Dedifferentiated amniotic fluid mesenchymal stem cell (primary cell): Measurements from ENCODE around the gene PCSK6.
A peak's percentile ranks its signal among the peaks of the same experiment; 100 is the strongest.
"Not testable (repeated sequence)": the region's sequence is repeated elsewhere in the genome, so short reads cannot be mapped to it uniquely, and the experiment has no call there.

Source experiments
- DNase-seq: peaks from one replicate; pipeline ENCODE4 v3.0.0-alpha.2; 2016; ENCODE audit errors: extremely low spot score

PCSK6 gene

DNA sequence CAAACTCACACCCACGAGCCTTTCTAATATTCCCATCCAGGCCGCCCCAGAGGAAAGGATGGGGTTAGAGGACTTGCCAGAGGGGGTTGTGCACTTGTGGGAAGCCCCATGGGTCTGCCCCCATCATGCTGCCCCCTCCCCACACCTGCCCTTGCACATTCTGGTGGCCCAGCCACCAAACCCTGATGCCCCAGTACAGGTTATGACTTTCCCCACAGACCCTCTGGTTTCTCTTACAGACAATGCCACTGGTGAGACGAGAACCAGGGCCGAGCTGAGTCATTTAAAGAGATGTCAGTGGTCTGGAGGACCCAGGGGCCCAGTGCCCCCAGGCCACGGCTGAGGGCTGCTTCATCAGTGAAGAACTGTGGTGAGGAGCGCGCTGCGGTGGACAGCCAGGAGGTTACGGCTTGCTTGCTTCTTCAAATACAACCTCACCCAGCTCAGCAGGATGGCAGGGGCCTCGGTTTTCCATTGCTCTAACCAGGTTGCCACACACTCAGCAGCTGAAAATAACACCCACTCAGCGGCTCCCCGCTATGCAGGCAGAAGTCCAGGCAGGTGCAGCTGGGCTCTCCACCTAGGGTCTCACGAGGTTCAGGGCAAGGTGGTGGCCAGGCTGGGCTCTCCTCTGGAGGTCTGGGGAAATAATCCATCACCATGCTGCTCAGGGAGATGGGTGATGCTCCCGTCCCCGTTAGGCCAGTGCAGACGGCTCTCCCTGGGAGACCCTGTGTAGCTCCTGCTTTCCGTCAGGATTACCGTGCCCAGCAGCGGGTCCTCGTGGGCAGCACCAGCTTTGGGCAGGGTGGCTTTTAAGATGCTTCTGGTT, 180.7 kb downstream of the PCSK6 start:
- DNase-seq: no peak

DNA sequence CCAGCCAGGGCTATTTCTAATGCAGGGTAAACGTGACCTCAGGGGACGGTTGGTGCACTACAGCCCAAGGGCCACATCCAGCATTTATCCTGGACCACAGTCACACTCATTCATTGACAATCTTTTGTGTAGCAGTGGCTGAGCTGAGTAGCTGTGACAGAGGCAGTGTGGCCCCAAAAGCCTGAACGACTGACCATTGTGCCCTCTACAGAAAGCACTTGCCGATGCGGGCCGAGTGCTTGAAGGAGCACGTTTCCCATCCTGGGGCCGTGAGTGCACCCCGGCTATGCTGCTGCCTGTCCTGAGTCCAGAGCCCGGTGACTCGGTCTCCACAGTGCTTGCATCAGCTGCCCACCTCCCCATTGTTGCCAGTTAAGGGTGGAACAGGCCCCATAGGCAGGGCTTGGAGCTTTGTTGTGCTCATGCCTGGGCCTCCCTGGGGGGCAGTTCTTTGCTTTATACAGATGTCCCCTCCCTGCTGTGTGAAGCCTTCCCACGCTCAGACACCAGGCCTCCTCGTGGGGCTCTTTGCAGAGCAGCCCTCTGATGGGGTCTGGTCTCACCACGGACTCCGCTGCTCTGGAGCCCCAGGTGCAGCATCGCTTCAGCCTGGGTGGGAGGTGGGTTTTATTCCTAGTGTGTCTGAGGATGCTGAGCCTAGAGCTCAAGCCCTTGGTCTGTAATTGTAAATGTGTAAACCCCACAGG, 181.5 kb downstream of the PCSK6 start:
- no peak for DNase-seq

DNA sequence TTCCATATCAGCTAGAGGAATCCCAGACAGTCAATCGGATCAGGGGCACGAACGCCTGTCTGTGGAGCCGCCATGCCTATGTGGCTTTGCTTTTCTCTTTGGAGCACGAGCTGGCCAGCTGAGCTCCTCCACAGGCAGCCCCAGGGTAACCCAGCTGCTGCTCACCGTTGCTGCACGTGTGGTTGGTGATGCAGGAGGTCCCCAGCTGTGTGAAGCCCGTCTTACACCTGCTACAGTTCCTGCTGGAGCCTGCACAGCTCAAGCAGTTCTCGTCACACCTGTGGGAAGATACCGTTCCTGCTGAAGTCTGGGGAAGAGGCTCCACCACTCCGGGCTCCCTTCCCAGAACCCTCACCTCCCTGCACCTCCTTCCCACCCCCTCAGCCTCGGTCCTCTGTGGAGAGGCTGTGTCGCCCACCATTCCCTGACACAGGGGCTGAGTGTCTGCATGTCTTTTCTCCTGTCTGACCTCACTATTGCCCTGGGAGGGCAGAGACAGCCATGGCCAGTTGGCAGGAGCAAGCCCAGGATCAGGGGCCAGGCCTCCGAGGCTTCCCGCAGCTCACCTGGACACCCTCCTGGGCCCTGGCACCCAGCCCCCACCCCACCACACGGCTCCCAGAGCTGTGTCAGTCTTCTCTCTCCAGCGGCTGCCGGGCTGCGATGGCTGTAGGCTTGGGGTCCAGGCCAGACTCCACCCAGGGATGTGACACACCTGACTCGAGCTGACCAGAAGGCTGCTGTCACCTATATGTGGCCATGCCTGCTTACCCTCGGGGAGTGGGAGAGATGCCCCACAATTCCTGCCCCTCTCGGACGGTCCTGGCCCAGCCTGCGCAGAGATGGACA, 182.2 kb downstream of the PCSK6 start:
- DNase-seq: no peak

DNA sequence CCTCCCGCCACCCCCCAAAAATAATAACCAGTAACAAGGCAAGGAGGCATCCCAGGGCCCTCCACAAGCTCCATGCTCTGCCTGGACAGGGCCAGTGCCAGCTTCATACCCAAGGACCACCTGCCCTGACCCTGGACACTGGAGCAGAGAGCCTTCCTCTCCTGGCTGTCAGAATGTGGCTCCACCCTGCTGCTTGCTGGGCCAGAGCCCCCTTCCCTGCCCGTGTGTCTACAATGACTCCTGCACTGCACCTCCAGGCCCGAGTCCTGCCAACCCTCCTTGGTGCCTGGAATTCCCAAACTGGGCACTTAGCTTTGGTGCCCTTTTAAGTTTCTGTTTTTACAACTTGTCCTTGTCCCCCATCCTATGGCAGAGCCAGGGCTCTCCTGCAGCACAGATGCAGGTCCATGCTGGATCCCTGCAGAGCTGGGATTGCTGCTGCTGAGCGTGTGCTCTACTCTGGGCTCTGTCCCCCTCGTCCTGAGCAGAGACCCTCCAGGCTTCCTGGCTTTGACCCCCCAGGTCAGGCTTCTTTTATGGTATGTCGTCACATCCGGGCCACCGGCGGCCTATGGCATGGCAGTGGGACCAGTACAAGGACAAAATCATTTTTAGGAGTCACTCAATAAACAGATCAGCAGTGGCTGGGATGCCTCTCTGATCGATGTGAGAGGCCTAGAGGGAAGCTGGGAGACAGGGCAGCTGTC, 183.0 kb downstream of the PCSK6 start:
- DNase-seq: no peak

DNA sequence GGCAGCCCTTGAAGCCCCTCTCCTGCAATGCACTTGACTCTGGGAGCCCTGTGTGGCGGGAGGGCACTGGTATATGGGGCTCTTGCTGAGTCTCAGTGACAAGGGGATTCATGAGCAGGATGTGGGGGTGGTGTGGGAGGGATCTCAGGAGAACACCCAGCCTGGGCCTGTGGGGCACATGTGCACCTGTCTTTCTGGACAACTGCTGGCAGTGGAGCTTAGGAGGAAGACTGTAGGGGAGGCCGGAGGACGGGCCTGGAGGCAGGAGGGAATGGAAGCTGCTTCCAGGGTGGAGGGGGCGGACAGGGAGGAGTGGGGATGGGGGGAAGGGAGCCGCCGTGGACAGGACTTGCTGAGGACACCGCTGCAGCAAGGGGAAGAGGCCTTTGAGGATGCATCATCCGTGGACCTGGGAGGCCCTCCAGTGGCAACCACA, 183.7 kb downstream of the PCSK6 start:
- DNase-seq: no peak

DNA sequence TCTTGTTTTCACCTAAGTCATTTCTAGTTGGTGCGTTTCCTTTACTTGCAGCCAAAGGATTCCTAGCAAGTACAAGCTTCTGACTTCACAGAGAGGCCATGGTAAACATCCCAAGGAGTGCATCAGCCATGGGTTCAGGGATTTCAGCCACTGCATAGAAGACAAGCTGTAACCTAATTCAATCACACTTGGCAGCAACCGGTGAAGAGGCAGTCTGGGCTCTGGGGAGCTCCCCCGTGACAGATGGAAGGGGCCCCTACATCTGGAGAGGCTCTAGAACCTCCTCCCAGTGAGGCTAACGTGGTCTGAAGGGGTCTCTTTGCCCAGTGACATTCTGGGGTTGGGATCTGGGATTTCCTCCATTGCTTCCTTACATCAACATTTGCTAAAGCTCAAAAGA, 186.1 kb downstream of the PCSK6 start:
- no peak for DNase-seq

DNA sequence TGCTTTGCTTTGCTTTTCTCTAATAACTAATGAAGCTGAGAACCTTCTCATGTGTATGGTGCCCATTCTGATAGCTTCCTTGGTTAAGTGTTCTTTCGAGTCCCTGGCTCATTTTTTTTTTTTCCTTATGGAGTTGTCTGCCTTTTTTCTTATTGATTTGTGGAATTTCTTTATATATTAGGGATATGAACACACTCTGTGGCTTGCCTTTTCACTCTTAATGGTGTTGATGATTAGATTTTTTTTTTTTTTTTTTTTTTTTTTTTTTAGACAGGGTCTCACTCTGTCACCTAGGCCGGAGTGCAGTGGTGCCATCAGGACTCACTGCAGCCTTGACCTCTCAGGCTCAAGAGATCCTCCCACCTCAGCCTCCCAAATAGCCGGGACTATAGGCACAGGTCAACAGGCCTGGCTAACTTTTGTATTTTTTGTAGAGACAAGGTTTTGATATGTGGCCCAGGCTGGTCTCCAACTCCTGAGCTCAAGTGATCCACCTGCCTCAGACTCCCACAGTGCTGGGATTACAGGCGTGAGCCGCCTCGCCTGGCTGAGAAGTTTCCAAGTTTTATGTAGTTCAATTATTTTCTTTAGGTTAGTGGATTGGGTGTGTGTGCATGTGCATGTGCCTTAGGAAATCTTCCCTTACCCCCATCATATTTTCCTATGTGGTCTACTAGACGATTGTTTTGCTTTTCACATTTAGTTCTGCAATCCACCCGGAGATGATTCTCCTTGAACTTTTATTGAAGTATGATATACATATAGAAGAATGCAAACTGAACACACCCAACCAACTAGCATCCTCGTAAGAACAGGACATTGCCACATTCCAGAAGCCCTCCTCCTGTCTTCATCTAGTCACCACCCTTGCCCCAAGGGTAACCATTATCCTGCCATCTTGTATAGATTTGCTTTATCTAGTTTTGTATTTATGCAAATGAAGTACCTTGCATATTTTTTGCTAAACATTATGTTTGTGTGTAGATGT, 192.8 kb downstream of the PCSK6 start:
- no peak for DNase-seq

DNA sequence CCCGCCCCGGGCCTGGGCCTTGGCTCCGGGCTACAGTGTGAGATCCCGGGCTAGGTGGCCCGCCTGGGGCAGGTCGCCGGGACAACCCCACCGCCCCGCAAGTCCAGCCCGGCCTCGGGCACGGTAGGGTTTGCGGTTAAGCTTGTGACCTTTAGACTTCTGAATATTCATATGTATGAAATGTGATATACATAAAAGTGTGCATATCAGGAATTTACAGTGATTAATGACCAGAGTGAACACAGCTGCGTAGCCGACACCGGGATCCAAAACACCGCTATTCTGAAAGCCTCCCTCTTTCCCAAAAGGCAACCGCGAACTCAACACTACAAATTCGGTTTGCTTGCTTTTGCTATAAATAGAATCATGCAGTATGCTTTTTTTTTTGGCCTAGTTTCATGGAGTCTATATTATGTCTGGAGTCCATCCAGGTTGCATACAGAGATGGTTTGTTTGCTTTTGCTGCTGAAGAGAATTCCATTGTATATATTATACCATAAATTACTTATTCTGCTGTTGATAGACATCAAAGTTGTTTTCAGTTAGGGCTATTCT, 193.8 kb downstream of the PCSK6 start:
- peak; percentile 18 for DNase-seq

DNA sequence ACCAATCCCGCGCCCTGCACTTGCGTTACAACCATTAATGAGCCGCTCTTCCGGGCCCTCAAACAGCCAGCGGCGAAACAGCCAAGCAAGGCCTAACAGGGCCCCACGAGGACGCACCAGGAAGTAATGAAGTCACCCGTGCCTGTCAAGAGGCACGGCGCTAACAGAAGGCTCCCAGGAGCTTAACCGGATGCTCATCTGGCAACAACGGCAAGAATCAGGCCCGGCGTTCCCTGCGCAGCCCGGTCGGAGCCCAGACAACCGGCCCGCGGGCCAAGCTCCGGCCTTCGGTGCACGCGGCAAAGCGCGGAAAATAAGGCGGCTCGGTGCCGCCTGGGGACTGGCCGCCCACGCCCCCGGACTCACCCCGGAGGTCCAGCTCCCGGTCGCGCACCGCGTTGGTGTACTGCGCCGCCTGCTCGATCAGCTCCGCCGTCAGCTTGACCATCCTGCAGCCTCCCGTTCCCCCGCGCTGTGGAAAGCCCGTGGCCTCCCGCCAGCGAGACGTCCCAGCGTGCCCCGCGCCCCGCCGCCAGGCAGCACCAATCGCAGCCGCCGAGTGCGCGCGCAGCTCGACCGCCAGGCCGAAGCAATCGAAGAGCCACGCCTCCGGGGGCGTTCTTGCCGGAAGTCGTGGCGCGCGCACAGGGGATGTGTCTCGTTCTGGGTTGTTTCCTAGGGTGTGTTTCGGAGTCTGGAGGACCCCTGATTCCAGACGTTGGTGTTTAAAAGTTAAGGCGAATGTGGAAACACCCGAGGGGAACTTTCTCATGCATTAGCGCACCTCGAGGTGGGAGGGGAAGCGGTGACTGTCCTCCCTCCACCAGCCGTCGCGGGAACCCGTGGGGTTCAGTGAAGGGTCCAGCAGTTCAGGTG, 194.5 kb downstream of the PCSK6 start, which contains the start of gene SNRPA1:
Gene SNRPA1, minus strand, starts transcription at position 518 of the 876 bp plus-strand sequence. Its CDS starts 70 bp downstream, at position 448.
- DNase-seq: peak; percentile 95

DNA sequence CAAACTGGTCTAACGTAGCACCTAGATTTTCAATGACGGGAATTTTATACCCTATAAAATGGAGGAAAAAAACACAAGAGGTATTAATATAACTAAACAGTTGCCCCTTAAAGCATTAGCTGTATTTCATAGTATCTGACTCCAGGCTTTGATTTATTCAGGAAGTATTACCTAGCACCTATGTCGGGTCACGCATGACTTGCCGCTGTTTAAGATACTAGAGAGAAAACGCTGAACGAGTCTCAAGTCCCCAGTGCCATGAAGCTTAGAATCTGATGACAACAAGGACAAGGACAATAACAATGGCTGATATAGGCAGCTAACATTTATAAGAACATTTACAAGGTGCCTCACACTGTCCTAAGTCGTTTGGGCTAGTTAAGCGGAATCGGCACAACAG, 196.4 kb downstream of the PCSK6 start:
- DNase-seq: no peak

DNA sequence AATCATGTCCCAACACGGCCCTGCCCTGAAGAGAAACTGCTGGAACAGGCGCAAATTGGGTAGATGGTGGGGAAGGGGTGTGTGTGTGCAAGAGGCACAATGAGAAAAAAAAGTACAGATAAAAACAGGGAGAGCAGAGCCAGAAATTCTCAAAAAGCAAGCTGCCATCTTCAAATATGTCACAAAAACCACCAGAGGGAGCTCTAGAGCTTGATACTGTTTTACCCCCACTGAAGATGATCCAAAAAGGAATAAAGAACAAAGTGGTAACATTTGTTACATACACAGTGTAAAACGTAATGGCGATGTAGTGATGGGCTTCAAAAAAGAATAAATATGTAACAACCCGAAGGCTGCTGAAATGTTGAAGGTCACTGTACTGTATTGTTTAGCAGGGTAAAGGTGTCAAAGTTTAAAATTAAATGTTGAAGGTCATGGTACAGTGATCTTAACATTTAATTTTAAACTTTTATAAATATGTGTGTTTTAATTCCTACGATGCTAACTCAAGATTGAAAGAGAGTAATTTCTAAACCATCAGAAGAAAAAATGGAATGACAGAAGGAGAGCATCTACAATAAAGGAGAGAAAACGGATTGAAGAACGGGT, 200.5 kb downstream of the PCSK6 start:
- peak; percentile 29 for DNase-seq

DNA sequence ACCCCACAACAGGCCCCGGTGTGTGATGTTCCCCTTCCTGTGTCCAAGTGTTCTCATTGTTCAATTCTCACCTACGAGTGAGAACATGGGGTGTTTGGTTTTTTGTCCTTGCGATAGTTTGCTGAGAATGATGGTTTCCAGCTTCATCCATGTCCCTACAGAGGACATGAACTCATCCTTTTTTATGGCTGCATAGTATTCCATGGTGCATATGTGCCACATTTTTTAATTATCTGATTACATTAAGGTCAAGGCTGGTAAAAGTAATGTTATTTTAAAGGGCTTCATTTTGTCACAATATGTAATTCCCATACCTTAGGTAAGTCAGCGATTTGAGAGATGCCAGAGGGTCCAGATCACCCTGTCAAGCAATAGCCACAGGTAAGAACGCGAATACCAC, 202.2 kb downstream of the PCSK6 start:
- DNase-seq: not testable (repeated sequence)

DNA sequence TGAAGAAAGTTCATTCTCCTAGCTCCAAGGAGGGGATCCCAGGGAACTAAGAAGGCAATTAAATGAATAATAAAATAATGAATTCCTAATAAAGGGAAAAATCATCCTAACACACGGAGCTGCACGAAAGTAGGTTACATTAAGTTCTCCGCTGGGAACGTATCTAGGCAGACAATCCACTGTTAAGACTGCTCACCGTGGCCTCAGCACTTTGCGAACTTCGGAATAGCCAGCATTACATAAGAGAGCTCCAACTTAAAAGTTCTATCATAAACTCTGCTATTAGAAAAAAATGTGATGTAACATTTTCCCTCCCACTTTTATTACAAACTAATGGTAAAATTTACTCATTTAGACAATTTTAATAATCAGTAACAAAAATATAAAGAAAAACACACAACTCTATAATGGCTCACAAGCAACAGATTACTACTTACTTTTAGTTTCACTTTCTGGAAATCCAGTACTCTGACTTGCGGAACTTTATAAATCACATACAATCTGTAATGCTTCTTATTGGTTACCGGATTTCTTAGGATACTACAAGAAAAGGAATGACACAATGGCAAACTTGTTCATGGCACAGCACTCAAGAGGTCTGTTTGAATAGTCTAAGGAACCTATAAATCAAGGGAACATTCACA, 202.9 kb downstream of the PCSK6 start:
- no peak for DNase-seq

DNA sequence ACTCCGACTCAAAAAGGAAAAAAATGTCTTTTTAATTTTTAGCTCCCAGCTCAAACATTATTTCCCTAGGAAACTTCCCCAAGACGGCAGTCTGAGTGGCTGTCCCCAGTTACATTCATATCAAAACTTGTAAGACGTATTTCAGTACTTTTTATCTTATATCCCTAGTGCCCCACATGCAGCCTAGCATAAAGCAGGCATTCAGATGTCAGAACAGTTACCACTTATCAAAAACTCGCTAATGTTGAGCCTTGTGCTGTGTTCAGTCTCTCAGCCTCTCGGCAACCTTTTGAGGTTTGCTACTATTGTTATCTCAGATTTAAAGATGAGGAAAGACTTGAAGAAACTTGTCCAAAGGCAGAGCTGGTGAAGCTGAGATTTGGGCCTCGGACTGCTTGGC, 205.6 kb downstream of the PCSK6 start:
- DNase-seq: no peak

DNA sequence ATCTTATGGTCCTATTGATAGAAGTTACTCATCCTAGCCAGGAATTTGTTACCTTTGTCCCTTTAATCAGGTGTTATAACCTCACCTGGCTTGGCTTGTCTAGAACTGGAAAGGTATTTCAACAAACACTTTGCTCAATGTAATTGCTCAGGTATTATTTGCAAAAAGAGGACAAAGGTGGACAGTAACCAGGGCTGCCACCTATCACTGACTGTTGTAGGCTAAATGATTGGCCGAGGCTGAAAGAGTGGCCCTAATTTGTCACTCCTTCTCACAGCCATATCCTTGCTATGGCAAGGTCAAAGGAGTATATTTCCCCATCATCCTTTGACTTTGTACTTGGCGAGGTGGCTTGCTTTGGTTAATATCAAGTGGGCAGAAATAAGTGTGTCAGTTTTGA, 209.5 kb downstream of the PCSK6 start:
- no peak for DNase-seq

DNA sequence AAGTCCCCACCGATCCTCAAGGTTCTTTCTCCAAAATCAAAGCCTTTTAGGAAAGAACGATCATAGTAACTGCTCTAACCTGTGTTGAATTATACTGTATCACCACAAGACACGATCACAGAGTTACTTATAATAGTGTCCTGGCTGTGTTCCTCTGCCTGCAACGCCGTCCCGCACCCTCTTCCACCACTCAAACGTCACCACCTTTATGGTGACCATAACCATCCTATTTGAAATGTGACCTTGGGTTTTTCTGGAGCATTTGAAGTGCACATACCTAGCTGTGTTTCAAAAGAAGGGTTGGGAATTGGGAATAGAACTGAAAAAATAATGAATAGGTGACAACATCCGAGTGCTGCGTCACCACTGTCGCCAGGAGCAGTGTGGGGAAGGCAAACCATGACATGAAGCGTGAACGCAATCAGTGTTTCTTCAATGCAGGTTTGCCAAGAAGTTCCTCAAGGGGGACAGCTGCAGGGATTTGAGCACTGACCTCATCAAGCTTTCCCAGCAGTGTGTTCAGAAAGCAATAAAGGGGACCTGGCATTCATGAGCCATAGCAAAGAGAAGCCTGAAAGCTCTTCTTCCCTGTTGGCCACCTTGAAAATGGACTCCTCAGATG, 211.5 kb downstream of the PCSK6 start:
- DNase-seq: no peak

DNA sequence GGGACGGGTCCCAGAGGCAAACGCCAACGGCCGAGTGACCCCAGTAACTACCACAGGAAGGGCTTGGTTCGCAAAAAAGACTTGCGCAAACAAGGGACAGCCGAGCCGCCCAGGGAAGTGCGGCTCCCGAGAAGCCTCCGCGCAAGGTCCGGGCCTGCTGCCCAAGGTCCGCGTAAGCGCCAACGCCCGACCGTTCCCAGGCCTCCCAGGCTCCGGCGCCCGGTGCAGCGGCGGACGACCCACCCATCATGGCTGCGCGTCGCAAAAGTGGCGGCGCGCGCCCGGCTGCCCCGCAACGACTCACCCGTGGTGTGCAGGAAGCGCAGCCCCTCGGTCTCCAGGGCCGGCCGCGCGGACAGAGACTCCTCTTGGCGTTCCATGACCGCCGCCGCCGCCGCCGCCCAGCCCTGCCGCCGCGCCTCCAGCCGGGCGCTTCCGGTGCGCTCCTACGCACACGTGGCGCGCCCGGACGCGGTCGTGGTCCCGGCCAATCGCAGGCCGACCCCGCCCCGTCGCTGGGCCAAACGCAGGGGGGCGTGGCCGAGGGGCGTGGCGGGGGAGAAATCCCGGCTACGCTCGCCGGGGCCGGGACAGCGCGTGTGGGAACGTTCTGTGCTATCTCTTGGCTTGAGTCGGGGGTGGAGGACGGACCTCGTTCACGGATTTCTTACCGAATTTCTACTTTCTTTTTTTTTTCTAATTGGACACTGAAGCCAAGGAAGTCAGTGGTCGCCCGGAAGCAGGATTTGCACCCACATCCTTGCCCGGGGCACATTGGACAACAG, 212.3 kb downstream of the PCSK6 start, which contains the start of gene SELENOS:
Gene SELENOS, minus strand, starts transcription at position 448 of the 785 bp plus-strand sequence. Its CDS starts 68 bp downstream, at position 380.
- peak; percentile 77 for DNase-seq
